H1 (cell line): ENCODE data around the gene EVPL. TPM values are rescaled to one million over a fixed set of nuclear protein-coding genes. Genes with fewer than 3 reads are reported as not detected.
"Not testable (repeated sequence)": the region's sequence is repeated elsewhere in the genome, so short reads cannot be mapped to it uniquely, and the experiment has no call there.

Experiments
- CTCF ChIA-PET: fragments of 300-600 bp; sonication (Branson Sonifier 250); formaldehyde crosslinking; loops from one replicate; lab custom pipeline; 2021; ENCODE audit not compliant: partially characterized antibody; lab: Charles Lee
- POLR2A ChIA-PET: fragments of 300-600 bp; sonication (Branson Sonifier 250); formaldehyde crosslinking; loops from one replicate; lab custom pipeline; 2021; ENCODE audit warnings: inconsistent platforms; ENCODE audit not compliant: partially characterized antibody; lab: Charles Lee
- DNase-seq, 2 experiments: peaks; one replicate each; pipeline versions ENCODE4 v3.0.0 to v3.0.0-alpha.2; 2010 to 2022; ENCODE audit warnings: low spot score in 2 of 2, low read depth in 1 of 2, mixed read lengths in 1 of 2
- FAIRE-seq: peaks from 2 replicates; lab custom pipeline; 2011; peaks lifted over from hg19 to GRCh38; lab: Jason Lieb, UNC
- H2AFZ ChIP-seq: 2 replicates; pipeline ENCODE4 v1.8.1; 2012; ENCODE audit warnings: low read length, inconsistent platforms
- H2AK5ac ChIP-seq: 2 replicates; pipeline ENCODE4 v1.6.1; 2013; ENCODE audit warnings: low read depth, low read length
- H2BK120ac ChIP-seq: replicated peaks from 2 replicates; pipeline ENCODE3; 2013; ENCODE audit warnings: low read depth, low read length, inconsistent platforms
- H2BK12ac ChIP-seq: 2 replicates; pipeline ENCODE4 v1.6.1; 2013; ENCODE audit warnings: low read depth, low read length
- H2BK15ac ChIP-seq: 2 replicates; pipeline ENCODE4 v1.6.1; 2013; ENCODE audit warnings: low read length
- H2BK20ac ChIP-seq: 2 replicates; pipeline ENCODE4 v1.6.1; 2013; ENCODE audit warnings: low read length
- H2BK5ac ChIP-seq: 2 replicates; pipeline ENCODE4 v1.6.1; 2013; ENCODE audit warnings: low read depth, low read length
- H3K14ac ChIP-seq: 2 replicates; pipeline ENCODE4 v1.6.1; 2013; ENCODE audit warnings: inconsistent platforms; ENCODE audit not compliant: insufficient read length
- H3K18ac ChIP-seq: 2 replicates; pipeline ENCODE4 v1.6.1; 2013; ENCODE audit warnings: low read length; ENCODE audit errors: extremely low read depth
- H3K23ac ChIP-seq: 2 replicates; pipeline ENCODE4 v1.6.1; 2013; ENCODE audit warnings: inconsistent platforms; ENCODE audit not compliant: insufficient read length
- H3K23me2 ChIP-seq: 2 replicates; pipeline ENCODE4 v1.6.1; 2013; ENCODE audit warnings: low read depth, low read length
- H3K27ac ChIP-seq: 2 replicates; pipeline ENCODE4 v1.6.1; 2011; ENCODE audit warnings: low read depth, low read length, inconsistent platforms
- H3K27me3 ChIP-seq, 4 experiments: replicated peaks in 1 of 4; 1 replicate in 1 of 4; 2 replicates in 3 of 4; pipeline versions ENCODE4 v1.6.1 to v1.8.1; 2011 to 2013; ENCODE audit warnings: low read length in 3 of 4, mild to moderate bottlenecking in 3 of 4, inconsistent platforms in 2 of 4, mixed read lengths in 2 of 4, moderate library complexity in 1 of 4; ENCODE audit not compliant: control insufficient read depth in 3 of 4, insufficient read depth in 3 of 4; ENCODE audit errors: extremely low read depth in 1 of 4
- H3K36me3 ChIP-seq, 4 experiments: 2 replicates each; pipeline versions ENCODE4 v1.6.1 to v1.8.1; 2011 to 2013; ENCODE audit warnings: mild to moderate bottlenecking in 4 of 4, low read length in 3 of 4, moderate library complexity in 2 of 4, control low read depth in 1 of 4, inconsistent platforms in 1 of 4; ENCODE audit not compliant: insufficient read depth in 4 of 4, control insufficient read depth in 2 of 4
- H3K4ac ChIP-seq: replicated peaks from 2 replicates; pipeline ENCODE3; 2013; ENCODE audit warnings: low read length, low read depth, mixed read lengths, inconsistent platforms; ENCODE audit not compliant: insufficient read length
- H3K4me1 ChIP-seq, 4 experiments: replicated peaks in 1 of 4; 1 replicate in 1 of 4; 2 replicates in 3 of 4; pipeline versions ENCODE4 v1.6.1 to v1.8.1; 2011 to 2013; ENCODE audit warnings: low read length in 3 of 4, inconsistent platforms in 2 of 4, mixed read lengths in 1 of 4; ENCODE audit not compliant: insufficient read depth in 4 of 4, control insufficient read depth in 3 of 4
- H3K4me2 ChIP-seq, 2 experiments: 2 replicates each; pipeline versions ENCODE4 v1.6.1 to v1.8.1; 2011 to 2013; ENCODE audit warnings: low read depth in 2 of 2, low read length in 2 of 2, control low read depth in 1 of 2, inconsistent platforms in 1 of 2, mild to moderate bottlenecking in 1 of 2; ENCODE audit not compliant: insufficient read depth in 1 of 2
- H3K4me3 ChIP-seq, 4 experiments: fragments of 200-600, 300-600 bp in 1 of 4; sonication (generic), shearing (Covaris generic), sonication (Bioruptor Twin) in 1 of 4; 2 replicates each; pipeline versions ENCODE4 v1.5.1 to v1.8.1; 2011 to 2016; ENCODE audit warnings: low read length in 4 of 4, low read depth in 3 of 4, control low read depth in 2 of 4, inconsistent platforms in 2 of 4, mild to moderate bottlenecking in 2 of 4, mixed read lengths in 1 of 4, moderate library complexity in 1 of 4; ENCODE audit not compliant: insufficient read depth in 2 of 4; ENCODE audit errors: extremely low read depth in 1 of 4
- H3K56ac ChIP-seq: replicated peaks from 2 replicates; pipeline ENCODE3; 2013; ENCODE audit warnings: low read depth, mild to moderate bottlenecking, mixed read lengths, low read length, inconsistent platforms; ENCODE audit not compliant: insufficient read length
- H3K79me1 ChIP-seq: 2 replicates; pipeline ENCODE4 v1.6.1; 2013; ENCODE audit warnings: low read depth, low read length, control low read depth
- H3K79me2 ChIP-seq, 2 experiments: 2 replicates each; pipeline versions ENCODE4 v1.6.1 to v1.8.1; 2012 to 2013; ENCODE audit warnings: low read length in 2 of 2, mild to moderate bottlenecking in 2 of 2, inconsistent platforms in 1 of 2; ENCODE audit not compliant: insufficient read depth in 2 of 2, control insufficient read depth in 1 of 2
- H3K9ac ChIP-seq, 4 experiments: replicated peaks in 1 of 4; 1 replicate in 1 of 4; 2 replicates in 3 of 4; pipeline versions ENCODE4 v1.6.1 to v1.8.1; 2011 to 2013; ENCODE audit warnings: low read depth in 3 of 4, low read length in 3 of 4, control low read depth in 2 of 4, mild to moderate bottlenecking in 2 of 4, moderate library complexity in 2 of 4, inconsistent platforms in 1 of 4; ENCODE audit errors: extremely low read depth in 1 of 4
- H3K9me3 ChIP-seq, 2 experiments: 2 replicates each; pipeline versions ENCODE4 v1.6.1 to v1.8.1; 2012 to 2013; ENCODE audit warnings: mild to moderate bottlenecking in 2 of 2, moderate library complexity in 2 of 2, control low read depth in 1 of 2, inconsistent platforms in 1 of 2, low read depth in 1 of 2, low read length in 1 of 2, mixed read lengths in 1 of 2; ENCODE audit not compliant: insufficient read depth in 2 of 2
- H4K20me1 ChIP-seq, 2 experiments: replicated peaks in 1 of 2; 2 replicates each; pipeline versions ENCODE3 to v1.8.1; 2011 to 2013; ENCODE audit warnings: inconsistent platforms in 2 of 2, low read length in 2 of 2, mild to moderate bottlenecking in 1 of 2; ENCODE audit not compliant: insufficient read depth in 2 of 2, control insufficient read depth in 1 of 2
- H4K5ac ChIP-seq: 2 replicates; pipeline ENCODE4 v1.6.1; 2013; ENCODE audit warnings: low read length, low read depth, mixed read lengths, inconsistent platforms; ENCODE audit not compliant: insufficient read length
- H4K8ac ChIP-seq: 2 replicates; pipeline ENCODE4 v1.8.0; 2013; ENCODE audit warnings: mild to moderate bottlenecking, moderate library complexity, low read length, inconsistent platforms; ENCODE audit not compliant: insufficient read depth; ENCODE audit errors: extremely low read depth
- H4K91ac ChIP-seq: replicated peaks from 2 replicates; pipeline ENCODE3; 2013; ENCODE audit warnings: low read length, mixed read lengths, inconsistent platforms; ENCODE audit not compliant: insufficient read length
- WGBS, 2 experiments: shearing (Covaris generic) in 1 of 2; methylation state at CpG; one replicate each; pipeline versions ENCODE4 v1.1.6 to v1.1.7; 2013 to 2015; ENCODE audit warnings: low lambda C conversion rate in 2 of 2, mixed read lengths in 2 of 2, inconsistent platforms in 1 of 2, low coverage in 1 of 2, missing lambda C conversion rate in 1 of 2; ENCODE audit not compliant: insufficient replicate concordance in 2 of 2, insufficient coverage in 1 of 2, insufficient read length in 1 of 2; ENCODE audit errors: extremely low coverage in 1 of 2, missing lambda C conversion rate in 1 of 2; 5-methylcytosine and 5-hydroxymethylcytosine counted together
- polyA plus RNA-seq, 7 experiments: library from polyadenylated mRNA; depleted of rRNA in 3 of 7; stranded (reverse) in 5 of 7; unstranded in 2 of 7; fragments of >200 nt in 5 of 7; fragments of 200-250 nt in 2 of 7; gene quantifications; 1 replicate in 5 of 7; 2 replicates in 1 of 7; 4 replicates in 1 of 7; pipeline versions ENCODE4 v1.2.1 to v1.2.3, GENCODE V29; 2011 to 2013; ENCODE audit warnings: missing spikeins in 2 of 7, mixed read lengths in 2 of 7
- total RNA-seq: library from RNA; stranded (reverse); fragmentation: NEBNext Ultra II Directional; extraction: Animal tissue kit (Norgen Biotek cat#: 25700); gene quantifications from 2 replicates; pipeline ENCODE4 v1.2.1, GENCODE V29; 2021

Gene EVPL
- total and polyA plus RNA-seq, 2 of the 8 experiments (the other 6 are each of a cell fraction or from before 2014, with no cell fraction given): 0.20 to 0.99 TPM

GRCh38 chr17:76058264-76058663 is 31.2 kb upstream of the EVPL start:
- not testable (repeated sequence) for H3K4ac ChIP-seq, DNase-seq, H4K20me1 ChIP-seq, H3K79me1 ChIP-seq, H2BK15ac ChIP-seq, H3K23me2 ChIP-seq, H2AFZ ChIP-seq, H2BK5ac ChIP-seq, H4K8ac ChIP-seq, H3K27ac ChIP-seq, H3K14ac ChIP-seq, H3K27me3 ChIP-seq, H3K4me3 ChIP-seq, H3K79me2 ChIP-seq, FAIRE-seq, H2BK12ac ChIP-seq, H3K18ac ChIP-seq, H2BK20ac ChIP-seq, H2AK5ac ChIP-seq, H3K9ac ChIP-seq, H3K4me2 ChIP-seq, H4K91ac ChIP-seq, H3K4me1 ChIP-seq, H4K5ac ChIP-seq, H3K9me3 ChIP-seq, H3K23ac ChIP-seq, H2BK120ac ChIP-seq, H3K56ac ChIP-seq
- peaks cover 18 to 75% (median 41%) of the 10 kb centered on the region in 4 experiments for H3K36me3 ChIP-seq
- POLR2A ChIA-PET: interaction anchor here (1.0 to 1.1 kb wide), 2 partner anchors 22 to 39 kb away, joined by 3 to 4 read pairs; no protein-coding TSS in a partner anchor
- 97% methylated on average over 6 of the region's 6 CpGs; no CpG with 5 or more reads in 1 of the 2 experiments for WGBS, 2 experiments
- CTCF ChIA-PET: interaction anchor here (0.6 to 2.9 kb wide), 6 partner anchors 12 to 221 kb away, joined by 3 to 13 read pairs (median 4); partner anchors contain the start of gene GALR2
